Activated CD4-positive, alpha-beta T cell treated with anti-CD3 and anti-CD28 coated beads, Interleukin-2, Interleukin-6, amounts not matched to agents 100 ng/mL and 50 ng/mL, durations not matched to agents 16 hours and 8 hours (primary cell): ENCODE data around the gene ZKSCAN5.
A peak's percentile ranks its signal among the peaks of the same experiment; 100 is the strongest.
"Not testable (repeated sequence)": the region's sequence is repeated elsewhere in the genome, so short reads cannot be mapped to it uniquely, and the experiment has no call there.

Experiments
- DNase-seq: peaks from one replicate; pipeline ENCODE4 v3.0.0-alpha.2; 2020

Gene ZKSCAN5

DNA sequence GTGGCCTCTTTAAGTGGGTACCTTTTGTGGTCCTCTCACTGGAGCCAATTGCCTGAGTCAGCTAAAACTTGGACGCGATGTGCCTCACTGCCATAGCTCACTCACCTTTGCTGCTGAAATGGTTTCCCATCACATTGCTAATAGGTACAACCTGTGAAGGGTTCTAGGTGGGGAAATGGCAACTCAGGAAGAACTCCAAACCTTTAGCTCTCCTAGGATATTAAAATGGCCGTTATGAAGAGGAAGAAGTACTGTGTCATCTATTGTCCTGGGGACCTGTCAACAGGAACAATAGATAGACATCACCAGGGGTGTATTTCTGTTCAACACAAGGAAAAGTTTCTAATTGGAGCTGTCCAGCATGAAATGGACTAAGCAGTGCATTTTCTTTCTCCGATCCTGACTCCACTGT lies 52.7 kb downstream of the ZKSCAN5 start:
- DNase-seq = no peak

DNA sequence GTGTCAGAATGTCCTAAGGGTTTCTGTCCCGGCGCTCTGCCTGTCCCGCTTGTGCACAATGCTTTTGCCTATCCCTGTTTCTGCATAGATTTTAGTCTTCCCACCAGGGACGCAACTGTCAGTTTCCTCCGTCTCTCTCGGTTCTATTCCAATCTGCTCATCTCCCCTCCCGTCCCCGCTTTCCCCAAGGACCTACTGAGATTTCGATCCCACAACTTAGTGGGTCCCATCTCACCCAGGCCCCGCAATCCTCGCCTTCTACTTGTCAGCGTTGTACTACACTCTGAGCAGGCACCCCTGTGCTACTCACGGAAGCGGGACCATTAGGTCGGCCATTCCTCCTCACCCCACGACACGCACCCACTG lies 53.5 kb downstream of the ZKSCAN5 start:
- no peak for DNase-seq

DNA sequence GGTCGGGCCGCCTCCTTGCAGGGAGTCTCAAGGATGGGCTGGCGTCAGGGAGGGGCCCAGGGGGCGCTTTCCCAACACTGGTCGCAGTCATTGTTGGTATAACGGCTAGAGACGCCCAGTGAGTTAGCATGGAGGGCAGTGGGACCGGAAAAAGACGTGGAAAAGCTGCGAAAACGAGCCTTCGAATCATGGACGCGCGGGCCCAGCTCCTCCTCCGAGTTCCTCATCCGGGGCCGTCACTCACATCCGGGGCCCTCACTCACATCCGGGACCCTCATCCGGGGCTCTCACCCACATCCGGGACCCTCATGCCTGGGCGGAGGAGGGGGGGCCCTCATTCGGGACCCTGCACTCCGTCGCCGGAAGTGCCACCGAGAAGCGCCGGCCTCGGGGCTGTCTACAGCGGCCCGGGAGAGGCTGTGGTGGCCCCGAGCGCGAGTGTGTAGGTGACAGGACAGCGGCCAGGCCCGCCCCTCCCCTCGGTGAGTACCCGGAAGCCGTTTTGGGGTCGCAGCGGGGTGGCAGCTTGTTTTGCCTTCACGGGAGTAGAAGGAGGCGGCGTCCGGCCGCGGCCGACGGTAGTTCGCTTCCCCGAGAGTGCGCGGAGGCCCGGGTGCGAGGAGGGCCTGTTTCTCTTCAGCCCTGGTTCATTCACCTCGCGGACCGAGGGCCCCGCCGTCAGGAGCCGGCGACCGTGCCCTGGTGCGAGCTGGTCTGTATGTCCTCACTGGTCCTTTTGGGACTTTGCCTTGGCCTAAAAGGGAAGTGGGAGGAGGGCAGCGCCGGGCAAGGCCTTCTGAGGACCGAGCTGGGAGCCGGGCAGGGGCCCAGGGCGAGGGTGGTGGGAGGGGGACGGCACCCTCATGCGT lies 54.1 kb downstream of the ZKSCAN5 start, which contains the start of gene ZNF655:
Gene ZNF655 (plus strand): TSS at position 337 of the 869 bp plus-strand sequence. CDS start 1,918 bp downstream, outside the sequence.
- DNase-seq = peak; percentile 90

DNA sequence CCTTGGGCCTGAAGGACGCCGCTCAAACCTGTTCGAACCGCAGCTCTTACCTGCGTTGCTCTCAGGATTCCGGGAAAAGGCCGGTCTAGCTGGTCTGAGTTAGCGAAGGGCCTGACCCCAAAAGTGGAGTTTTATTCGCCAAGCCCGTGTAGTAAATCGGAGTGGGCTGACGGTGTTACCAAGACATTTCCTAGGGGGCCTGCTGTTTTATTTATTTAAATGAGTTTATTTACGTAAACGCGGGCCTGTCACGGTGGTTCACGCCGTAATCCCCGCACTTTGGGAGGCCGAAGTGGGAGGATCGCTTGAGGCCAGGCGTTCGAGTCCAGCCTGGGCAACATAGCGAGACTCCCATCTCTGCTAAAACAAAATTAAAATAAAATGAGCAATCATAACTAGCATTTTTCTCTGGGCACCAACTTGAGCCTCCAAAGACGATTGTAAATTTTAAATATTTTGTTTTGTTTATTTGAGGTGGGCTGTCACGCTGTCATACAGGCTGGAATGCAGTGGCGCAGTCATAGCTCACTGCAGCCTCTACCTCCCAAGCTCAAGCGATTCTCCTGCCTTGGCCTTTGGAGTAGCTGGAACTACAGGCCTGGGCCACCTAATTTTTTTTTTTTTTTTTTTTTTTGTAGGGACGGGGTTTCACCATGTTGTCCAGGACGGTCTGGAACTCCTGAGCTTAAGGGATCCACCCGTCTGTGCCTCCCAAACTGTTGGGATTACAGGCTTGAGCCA lies 54.9 kb downstream of the ZKSCAN5 start:
- no peak for DNase-seq

DNA sequence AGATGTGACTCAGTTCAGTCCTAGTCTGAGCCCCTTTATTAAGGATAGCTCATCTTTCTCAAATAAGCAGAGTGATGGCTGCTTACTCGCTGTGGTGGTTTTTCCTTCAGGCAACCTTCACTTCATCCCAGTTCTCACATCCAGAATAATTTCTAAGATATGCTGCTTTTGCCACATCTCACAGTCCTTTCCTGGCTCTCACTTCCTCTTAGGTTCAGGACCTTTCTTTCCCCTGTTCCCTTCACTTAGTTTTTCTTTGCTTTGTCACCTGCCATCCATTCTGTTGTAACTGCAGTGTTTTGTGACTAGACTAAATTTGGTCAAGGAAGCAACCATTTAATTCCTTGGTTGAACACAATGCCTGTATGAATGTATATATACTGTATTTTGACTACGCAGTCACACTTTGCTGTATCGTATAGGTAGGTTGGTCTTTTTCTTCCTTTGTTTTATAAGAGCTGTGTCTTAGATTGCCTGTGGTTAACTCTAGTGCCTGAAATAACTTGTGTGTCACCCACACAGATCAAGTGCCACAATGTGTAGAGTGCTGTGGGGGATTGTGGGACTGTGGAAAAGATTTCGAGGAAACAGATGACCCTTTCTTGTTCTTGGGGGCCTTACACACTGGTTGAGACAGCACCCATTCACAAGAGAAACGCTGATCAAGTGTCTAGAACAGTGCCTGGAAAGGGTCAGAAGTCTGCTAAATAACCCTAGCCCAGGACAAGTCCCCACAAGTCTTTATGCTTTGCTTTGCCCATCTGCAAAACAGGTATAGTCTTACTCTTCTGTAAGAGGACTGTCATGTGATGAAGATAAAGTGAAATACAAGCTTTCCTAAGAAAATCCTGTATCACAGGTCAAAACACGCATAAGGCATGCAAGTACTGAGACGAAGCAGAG lies 56.6 kb downstream of the ZKSCAN5 start:
- DNase-seq = no peak

DNA sequence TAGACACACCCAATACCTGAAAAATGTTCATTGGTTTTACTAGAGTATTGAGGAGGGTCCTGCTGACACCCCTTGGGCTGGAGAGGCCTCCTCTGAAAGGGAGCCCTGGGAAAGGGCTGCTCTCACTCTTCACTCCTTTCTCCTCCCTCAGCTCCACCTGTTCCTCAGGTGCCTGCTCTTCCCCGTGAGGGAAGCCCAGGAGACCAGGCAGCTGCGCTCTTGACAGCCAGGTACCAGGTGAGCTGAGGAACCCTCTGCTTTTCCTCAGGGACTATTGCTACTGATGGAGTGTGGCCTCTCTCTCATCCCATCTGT lies 57.2 kb downstream of the ZKSCAN5 start:
- DNase-seq = no peak

DNA sequence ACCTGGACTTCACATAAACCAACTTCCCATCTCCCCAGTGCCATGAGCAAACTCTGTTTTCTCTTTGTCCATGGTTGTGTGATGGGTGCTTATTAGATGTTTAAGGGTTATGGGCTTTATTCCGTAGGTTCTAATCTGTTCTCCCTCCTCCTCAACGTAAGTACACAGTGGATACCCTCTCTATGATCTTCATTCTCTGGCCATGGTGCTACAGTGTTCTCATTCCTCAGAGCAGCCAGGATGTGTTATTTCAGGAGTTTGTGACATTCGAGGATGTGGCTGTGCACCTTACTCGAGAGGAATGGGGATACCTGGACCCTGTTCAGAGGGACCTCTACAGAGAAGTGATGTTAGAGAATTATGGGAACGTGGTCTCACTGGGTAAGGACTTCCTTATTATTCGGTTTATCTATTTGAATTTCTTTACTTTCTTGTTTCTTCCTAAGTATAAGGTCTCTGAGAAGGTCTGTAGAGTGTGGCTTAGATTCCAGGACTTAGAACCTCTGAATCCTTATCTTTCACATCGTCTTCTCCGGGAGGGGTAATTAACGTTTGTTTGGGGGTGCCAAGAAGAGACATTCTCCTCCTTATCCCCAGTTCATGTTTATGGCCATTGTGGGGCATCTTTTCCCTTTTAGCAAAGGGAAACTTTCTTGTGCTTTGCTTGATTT lies 57.8 kb downstream of the ZKSCAN5 start:
- no peak for DNase-seq

DNA sequence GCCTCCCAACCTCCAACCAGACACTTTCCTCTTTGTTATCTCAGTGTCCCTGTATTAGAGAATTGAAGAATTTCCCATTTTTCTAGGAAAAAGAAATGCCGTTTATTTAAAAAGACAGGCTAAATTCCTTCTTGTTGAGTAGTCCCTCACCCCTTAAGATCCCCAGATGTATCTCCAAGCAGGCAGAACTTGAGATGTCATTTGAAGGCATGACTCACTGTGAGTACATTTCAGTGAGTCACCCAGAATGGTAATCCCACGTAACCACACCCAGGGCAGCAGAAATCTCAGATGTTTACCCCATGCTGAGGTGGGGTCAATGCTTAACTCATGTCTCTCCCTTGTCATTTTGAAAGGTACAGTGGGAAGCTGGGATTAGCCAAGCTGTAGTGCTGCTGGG lies 58.4 kb downstream of the ZKSCAN5 start:
- peak; percentile 70 for DNase-seq

DNA sequence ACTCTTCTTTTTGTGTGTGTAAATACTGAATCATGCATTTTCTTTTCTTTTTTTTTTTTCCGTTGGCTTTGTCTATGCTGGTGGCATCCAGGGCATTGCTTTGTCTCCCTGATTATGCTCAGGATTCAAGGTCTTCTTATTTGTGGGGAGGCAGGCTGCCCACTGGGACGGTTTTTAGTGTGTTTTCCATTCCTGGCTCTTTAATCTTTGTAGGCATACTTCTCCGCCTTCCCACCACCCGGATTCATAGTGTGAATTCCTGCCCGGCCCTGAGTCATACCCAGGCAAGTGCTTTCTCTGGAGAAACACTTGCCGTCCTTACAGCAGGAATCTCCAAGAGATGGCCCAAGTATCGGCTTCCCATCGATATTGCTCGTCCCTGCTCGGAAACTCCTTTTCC lies 59.2 kb downstream of the ZKSCAN5 start:
- DNase-seq = no peak

DNA sequence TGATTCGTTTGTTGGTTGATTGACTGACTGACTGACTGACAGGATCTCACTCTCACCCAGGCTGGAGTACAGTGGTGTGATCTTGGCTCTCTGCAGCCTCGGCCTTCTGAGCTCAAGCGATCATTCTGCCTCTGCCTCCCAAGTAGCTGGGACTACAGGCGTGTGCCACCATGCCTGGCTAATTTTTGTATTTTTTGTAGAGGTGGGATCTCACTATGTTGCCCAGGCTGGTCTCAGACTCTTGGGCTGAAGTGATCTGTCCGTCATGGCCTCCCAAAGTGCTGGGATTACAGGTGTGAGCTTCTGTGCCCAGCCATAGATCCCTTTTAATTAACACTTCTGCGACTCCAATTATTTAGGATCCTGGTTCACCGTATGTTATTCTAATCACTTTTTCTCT lies 64.3 kb downstream of the ZKSCAN5 start:
- DNase-seq = not testable (repeated sequence)

DNA sequence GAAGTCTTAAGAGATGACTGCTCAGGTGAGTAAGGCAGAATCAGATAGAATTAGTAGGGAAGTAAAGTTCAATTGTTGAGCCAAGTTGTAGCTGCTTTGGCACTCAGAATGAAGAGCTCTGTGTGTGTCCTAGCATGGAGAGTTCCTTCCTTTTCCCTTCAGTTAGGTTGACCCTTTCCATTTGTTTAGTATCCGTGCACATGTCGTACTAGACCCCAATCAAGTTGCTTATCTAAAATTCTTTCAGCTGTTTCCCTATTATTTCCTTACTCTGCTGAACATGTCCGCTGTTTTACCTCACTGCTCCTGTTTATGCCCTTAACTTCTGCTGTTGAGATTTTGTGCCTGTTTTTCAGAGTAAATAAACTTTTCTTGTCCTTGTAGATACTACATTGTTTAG lies 67.3 kb downstream of the ZKSCAN5 start:
- DNase-seq = no peak

DNA sequence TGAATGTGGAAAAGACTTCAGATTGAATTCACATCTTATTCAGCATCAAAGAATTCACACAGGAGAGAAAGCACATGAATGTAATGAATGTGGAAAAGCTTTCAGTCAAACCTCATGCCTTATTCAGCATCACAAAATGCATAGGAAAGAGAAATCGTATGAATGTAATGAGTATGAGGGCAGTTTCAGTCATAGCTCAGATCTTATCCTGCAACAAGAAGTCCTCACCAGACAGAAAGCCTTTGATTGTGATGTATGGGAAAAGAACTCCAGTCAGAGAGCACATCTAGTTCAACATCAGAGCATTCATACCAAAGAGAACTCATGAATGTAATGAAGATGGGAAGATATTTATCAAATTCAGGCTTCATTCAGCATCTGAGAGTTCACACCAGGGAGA lies 68.8 kb downstream of the ZKSCAN5 start:
- no peak for DNase-seq

DNA sequence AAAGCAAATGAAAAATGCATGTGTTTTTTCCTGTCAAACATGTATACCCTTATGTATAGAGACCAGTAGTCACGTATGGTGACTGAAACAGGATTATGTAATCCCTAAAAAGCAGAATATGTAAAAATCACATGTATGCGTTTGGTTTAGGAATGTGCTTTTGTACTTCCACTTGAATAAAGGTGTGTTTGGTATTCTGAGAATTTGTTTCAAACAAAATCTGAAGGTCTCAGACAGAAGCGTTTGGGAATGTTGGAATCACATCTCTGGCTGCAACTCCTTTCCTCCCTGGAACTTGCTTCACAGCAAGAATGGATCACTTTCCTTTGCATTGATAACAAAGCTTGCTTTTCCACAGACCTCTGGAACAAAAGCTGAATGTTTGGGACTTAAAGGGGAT lies 71.8 kb downstream of the ZKSCAN5 start:
- no peak for DNase-seq

DNA sequence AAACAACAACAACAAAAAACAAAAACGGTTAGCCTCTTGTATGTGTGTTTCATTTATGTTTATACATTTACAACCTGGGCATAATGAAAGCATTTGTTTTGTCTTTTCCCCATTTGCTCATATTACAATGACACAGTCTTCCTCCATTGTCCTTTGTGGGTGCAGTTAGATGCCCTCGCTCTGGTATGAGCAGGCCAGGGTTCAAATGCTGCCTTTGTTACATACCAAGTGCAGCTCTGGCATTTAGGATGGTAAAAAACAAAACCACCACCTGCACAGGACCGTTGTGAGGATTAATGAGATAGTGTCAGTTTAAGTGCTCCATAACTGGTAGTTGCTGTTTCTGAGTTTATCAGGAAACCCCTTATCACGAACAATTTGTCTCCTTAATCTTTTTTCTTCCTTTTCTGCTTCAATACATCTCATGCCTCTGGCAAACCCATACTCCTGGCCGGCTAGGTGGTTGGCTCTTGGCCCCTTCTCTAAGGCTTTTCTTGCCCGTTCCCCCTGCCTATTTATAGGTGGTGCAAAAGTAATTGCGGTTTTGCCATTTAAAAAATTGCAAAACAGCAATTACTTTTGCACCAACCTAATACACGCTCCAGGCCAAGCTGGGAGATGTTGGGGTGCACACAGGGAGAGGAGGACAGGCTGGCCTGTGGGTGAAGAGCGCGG lies 75.0 kb downstream of the ZKSCAN5 start:
- DNase-seq = no peak

DNA sequence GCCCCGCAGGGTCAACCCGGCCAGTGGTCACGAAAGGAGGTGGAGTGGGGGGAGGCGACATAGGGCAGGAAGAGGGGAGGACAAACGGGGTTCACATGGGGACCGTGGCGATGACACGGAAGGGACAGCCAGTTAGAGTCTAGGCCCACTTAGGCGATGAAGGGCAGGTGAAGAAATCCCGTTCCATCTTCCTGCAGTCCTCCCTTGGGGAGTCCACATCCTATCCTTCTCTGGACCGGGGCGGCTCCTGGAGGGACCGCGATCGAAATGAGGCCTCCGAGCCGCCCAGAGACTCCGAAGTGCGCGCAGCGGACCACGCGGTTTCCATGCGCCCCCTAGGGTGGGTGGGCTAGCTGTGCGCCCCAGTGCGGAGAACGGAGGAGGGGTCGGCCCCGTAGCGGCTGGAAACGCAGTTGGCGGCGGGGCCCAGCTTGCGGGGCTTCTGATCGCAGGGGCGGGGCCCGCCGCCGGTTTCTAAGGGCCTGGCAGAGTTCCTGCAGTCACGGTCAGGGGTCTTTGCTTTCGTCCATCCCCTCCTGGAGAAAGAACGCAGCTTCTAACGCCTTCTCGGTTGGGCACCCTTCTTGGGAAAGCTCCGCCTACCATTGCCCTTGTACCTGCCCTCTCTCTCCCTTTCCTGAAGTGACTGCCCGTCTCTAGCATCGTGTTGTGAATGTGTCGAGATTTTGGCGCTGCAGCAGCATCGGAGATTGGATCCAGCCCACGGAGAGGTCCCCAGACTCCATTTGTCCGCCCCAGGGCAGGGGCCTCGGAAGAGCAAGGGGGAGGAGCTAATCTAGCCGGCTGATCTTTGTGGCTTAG lies 75.7 kb downstream of the ZKSCAN5 start:
- DNase-seq = peak; percentile 41

DNA sequence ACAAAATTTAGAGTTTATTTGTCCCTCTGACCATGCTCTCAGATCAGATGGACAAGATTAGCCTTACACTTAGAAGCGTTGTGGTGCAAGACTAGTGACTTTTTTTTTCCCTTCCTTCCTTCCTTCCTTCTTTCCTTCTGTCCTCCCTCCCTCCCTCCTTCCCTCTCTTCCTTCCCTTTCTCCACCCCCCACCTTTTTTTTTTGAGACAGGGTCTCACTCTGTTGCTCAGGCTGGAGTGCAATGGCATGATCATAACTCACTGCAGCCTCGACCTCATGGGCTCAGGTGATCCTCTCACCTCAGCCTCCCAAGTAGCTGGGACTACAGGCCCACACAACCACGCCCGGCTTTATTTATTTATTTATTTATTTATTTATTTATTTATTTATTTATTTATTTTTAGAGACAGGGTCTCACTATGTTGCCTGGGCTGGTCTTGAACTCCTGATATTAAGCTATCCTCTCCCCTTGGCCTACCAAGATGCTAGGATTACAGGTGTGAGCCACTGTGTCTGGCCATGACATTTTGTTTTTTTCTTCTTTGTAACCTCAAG lies 76.4 kb downstream of the ZKSCAN5 start:
- not testable (repeated sequence) for DNase-seq
